CD8-positive, alpha-beta memory T cell (primary cell): ENCODE results near the gene SHISA2. TPM values are rescaled to one million over a fixed set of nuclear protein-coding genes. Genes with fewer than 3 reads are reported as not detected.

ENCODE experiments used
- CTCF ChIA-PET: fragments of 350-600 bp; sonication (Branson Sonifier 250); formaldehyde crosslinking; loops from one replicate; lab custom pipeline; 2021; ENCODE audit warnings: antibody characterized with exemption; lab: Charles Lee
- POLR2A ChIA-PET: fragments of 350-600 bp; sonication (Branson Sonifier 250); formaldehyde crosslinking; loops from one replicate; lab custom pipeline; 2021; ENCODE audit warnings: antibody characterized with exemption; lab: Charles Lee
- DNase-seq, 5 donors: peaks; one replicate each; pipeline versions ENCODE4 v3.0.0 to v3.0.0-alpha.2; 2020 to 2022; ENCODE audit warnings: mixed read lengths in 1 of 5
- H3K27ac ChIP-seq: one replicate; pipeline ENCODE4 v1.7.0; 2013; ENCODE audit warnings: low read depth, mild to moderate bottlenecking, low read length, moderate library complexity
- H3K27me3 ChIP-seq: 2 replicates; pipeline ENCODE4 v1.7.0; 2013; ENCODE audit warnings: low read length, mild to moderate bottlenecking; ENCODE audit not compliant: insufficient read depth, poor library complexity, severe bottlenecking
- H3K36me3 ChIP-seq: 2 replicates; pipeline ENCODE4 v1.7.0; 2013; ENCODE audit warnings: mild to moderate bottlenecking, low read length, moderate library complexity; ENCODE audit not compliant: insufficient read depth
- H3K4me1 ChIP-seq: 2 replicates; pipeline ENCODE4 v1.7.0; 2013; ENCODE audit warnings: mild to moderate bottlenecking, low read length, moderate library complexity; ENCODE audit not compliant: insufficient read depth
- H3K4me3 ChIP-seq: 2 replicates; pipeline ENCODE4 v1.7.0; 2013; ENCODE audit warnings: mild to moderate bottlenecking, low read length
- H3K9me3 ChIP-seq: 2 replicates; pipeline ENCODE4 v1.7.0; 2013; ENCODE audit warnings: mild to moderate bottlenecking, low read length
- H3K27ac Mint-ChIP-seq, 8 donors: one replicate each; pipeline ENCODE4 v1.8.0; 2020 to 2021; ENCODE audit warnings: mixed read lengths in 8 of 8, mild to moderate bottlenecking in 6 of 8, inconsistent platforms in 3 of 8, moderate library complexity in 3 of 8
- H3K27me3 Mint-ChIP-seq, 2 donors: one replicate each; pipeline ENCODE4 v1.8.0; 2020 to 2021; ENCODE audit warnings: mixed read lengths in 2 of 2, mild to moderate bottlenecking in 1 of 2, moderate library complexity in 1 of 2
- H3K36me3 Mint-ChIP-seq, 3 donors: one replicate each; pipeline ENCODE4 v1.8.0; 2020 to 2021; ENCODE audit warnings: mixed read lengths in 3 of 3, inconsistent platforms in 1 of 3, mild to moderate bottlenecking in 1 of 3
- H3K4me1 Mint-ChIP-seq, 3 donors: one replicate each; pipeline ENCODE4 v1.8.0; 2020 to 2021; ENCODE audit warnings: mixed read lengths in 3 of 3, inconsistent platforms in 1 of 3, mild to moderate bottlenecking in 1 of 3
- H3K4me3 Mint-ChIP-seq, 7 donors: one replicate each; pipeline ENCODE4 v1.8.0; 2020 to 2021; ENCODE audit warnings: mixed read lengths in 7 of 7, mild to moderate bottlenecking in 6 of 7, moderate library complexity in 4 of 7, inconsistent platforms in 2 of 7
- H3K9me3 Mint-ChIP-seq, 5 donors: one replicate each; pipeline ENCODE4 v1.8.0; 2020 to 2022; ENCODE audit warnings: mixed read lengths in 5 of 5, mild to moderate bottlenecking in 3 of 5, moderate library complexity in 2 of 5, inconsistent platforms in 1 of 5
- polyA plus RNA-seq: library from polyadenylated mRNA; unstranded; fragments of 300-500 nt; fragmentation: Illumina TruSeq; gene quantifications from one replicate; pipeline ENCODE4 v1.2.3, GENCODE V29; 2021
- total RNA-seq, 2 experiments: library from RNA; stranded (reverse); gene quantifications; one replicate each; pipeline ENCODE4 v1.2.3, GENCODE V29; 2021

Gene SHISA2
- total and polyA plus RNA-seq, 3 experiments from 2014 or later = 0.07 TPM; not detected in 2

DNA sequence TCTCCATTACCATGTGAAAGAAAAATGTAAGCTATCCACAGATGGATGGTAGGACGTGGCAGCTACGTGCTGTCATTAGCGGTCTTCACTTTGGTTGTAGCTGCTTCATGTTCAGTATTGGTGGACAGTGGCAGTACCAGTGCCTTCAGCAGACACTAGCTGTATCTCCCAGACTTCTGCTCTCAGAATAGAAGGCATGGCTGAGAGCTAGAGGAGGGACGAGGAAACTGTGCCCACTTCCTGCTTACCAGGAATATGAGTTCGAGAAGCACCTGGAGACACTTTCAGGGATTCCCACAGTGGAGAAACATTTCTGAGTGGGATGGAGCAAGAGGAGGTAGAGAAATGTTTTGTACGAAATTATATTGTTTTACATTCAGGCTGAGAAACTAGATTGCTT, 6.9 kb upstream of the SHISA2 start:
- Histone ChIP-seq H3K27me3 (no peaks in the 10 kb centered on the region), H3K4me1 (no peaks in the 10 kb centered on the region), H3K36me3 (no peaks in the 10 kb centered on the region), H3K9me3 (no peaks in the 10 kb centered on the region), H3K27ac (no peak overlapping the region), H3K4me3 (no peak overlapping the region)
- Mint-ChIP-seq H3K4me1 (no peaks in the 10 kb centered on the region), H3K9me3 (no peaks in the 10 kb centered on the region), H3K36me3 (no peaks in the 10 kb centered on the region), H3K27ac (no peak overlapping the region), H3K4me3 (no peak overlapping the region), H3K27me3 (peaks cover 0 to 22% of the 10 kb centered on the region in 2 donors)
- POLR2A ChIA-PET = no interaction called here
- DNase-seq = no peak
- CTCF ChIA-PET = no interaction called here

DNA sequence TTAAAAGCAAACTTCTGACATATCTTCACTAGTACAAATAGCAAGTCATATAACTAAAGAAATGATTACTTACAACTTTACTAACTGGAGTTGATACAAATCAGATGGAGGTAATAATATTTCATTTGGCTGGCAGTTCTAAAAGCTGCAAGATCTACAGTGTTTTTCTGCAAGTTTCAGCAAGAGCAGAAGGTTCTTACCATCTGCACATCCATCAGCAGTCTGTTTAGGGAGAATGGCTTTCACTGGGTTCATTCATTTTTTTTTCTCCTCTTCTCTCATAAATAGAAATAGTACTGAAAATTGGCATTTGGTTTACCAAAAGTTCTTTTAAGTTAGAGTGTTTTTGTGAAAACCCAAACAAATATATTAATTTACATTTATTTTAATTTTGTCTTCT, 3.1 kb upstream of the SHISA2 start:
- H3K36me3 Mint-ChIP-seq = no peaks in the 10 kb centered on the region

GRCh38 chr13:26053418-26053980, 1.7 kb upstream of the SHISA2 start:
- Histone ChIP-seq H3K36me3 (no peaks in the 10 kb centered on the region), H3K4me1 (peaks cover 8% of the 10 kb centered on the region), H3K27me3 (peaks cover 16% of the 10 kb centered on the region), H3K27ac (no peak overlapping the region), H3K9me3 (no peaks in the 10 kb centered on the region), H3K4me3 (no peak overlapping the region)
- no peaks in the 10 kb centered on the region for H3K36me3 Mint-ChIP-seq
- no peak overlapping the region for H3K27ac Mint-ChIP-seq
- CTCF ChIA-PET = no interaction called here
- no peak for DNase-seq
- no peaks in the 10 kb centered on the region for H3K9me3 Mint-ChIP-seq
- peaks cover 23 to 52% of the 10 kb centered on the region in 2 donors for H3K27me3 Mint-ChIP-seq
- peaks cover 11 to 19% (median 15%) of the 10 kb centered on the region in 3 donors for H3K4me1 Mint-ChIP-seq
- POLR2A ChIA-PET = no interaction called here
- H3K4me3 Mint-ChIP-seq = peak overlapping the region in 1 of 7 donors; percentile 1

More for the DNA sequence above, 3.1 kb upstream of the SHISA2 start:
- Mint-ChIP-seq H3K4me3 (no peak overlapping the region), H3K4me1 (peaks cover 7 to 10% (median 8%) of the 10 kb centered on the region in 3 donors), H3K9me3 (no peaks in the 10 kb centered on the region), H3K27me3 (peaks cover 10 to 42% of the 10 kb centered on the region in 2 donors), H3K27ac (no peak overlapping the region)
- ChIA-PET CTCF (no interaction called here), POLR2A (no interaction called here)
- Histone ChIP-seq H3K36me3 (no peaks in the 10 kb centered on the region), H3K4me3 (no peak overlapping the region), H3K9me3 (no peaks in the 10 kb centered on the region), H3K27ac (no peak overlapping the region), H3K4me1 (peaks cover 4% of the 10 kb centered on the region), H3K27me3 (peaks cover 6% of the 10 kb centered on the region)
- no peak for DNase-seq

- no peaks in the 10 kb centered on the region for H3K36me3 Mint-ChIP-seq
- DNase-seq = no peak
- Histone ChIP-seq H3K9me3 (no peaks in the 10 kb centered on the region), H3K27ac (no peak overlapping the region), H3K4me3 (no peak overlapping the region), H3K4me1 (peaks cover 8% of the 10 kb centered on the region), H3K27me3 (peaks cover 16% of the 10 kb centered on the region), H3K36me3 (no peaks in the 10 kb centered on the region)
- CTCF ChIA-PET = no interaction called here
- H3K27me3 Mint-ChIP-seq = peaks cover 23 to 50% of the 10 kb centered on the region in 2 donors
- POLR2A ChIA-PET = no interaction called here
- peaks cover 11 to 19% (median 15%) of the 10 kb centered on the region in 3 donors for H3K4me1 Mint-ChIP-seq
- H3K9me3 Mint-ChIP-seq = no peaks in the 10 kb centered on the region
- peak overlapping the region; percentile 61 to 84 (median 70) for H3K4me3 Mint-ChIP-seq
- H3K27ac Mint-ChIP-seq = peak overlapping the region in 1 of 8 donors; percentile 50
These were observed 521 bp upstream of the SHISA2 start for GRCh38 chr13:26052337-26052736.

- H3K4me3 Mint-ChIP-seq = peak overlapping the region in 6 of 7 donors; percentile 20 to 62 (median 44)
These were observed 572 bp downstream of the SHISA2 start for GRCh38 chr13:26051231-26051656.

DNA sequence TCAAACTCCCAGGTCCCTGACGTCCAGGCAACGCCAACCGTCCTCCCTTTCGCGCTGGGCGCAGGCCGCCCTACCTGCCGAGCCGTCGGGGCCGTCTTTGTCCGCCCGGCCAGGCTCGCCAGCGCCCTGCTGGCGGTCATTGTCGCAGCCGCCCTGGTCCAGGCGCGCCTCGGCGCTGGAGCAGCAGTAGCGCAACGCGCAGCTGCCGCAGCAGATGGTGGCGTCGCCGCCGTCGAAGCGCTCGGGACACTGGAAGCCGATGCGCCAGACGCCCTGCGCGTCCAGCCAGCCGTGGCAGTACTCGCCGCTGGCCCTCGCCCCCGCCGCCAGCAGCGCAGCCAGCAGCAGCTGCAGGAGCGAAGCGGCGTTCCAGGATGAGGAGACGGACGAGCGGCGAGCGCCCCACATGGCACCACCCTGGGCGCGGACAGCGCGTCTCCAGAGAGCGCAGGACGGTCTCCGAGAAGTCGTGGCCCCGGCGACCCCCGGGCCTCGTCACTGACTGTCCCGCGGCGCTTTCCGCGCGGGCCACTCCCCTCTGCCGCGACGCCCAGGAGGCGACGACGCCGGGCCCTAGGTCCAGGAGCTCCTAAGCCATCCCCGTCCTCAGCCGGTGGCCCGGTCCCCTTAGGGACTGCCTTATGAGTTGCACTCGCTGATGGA, 1.1 kb downstream of the SHISA2 start:
- peaks cover 11 to 19% (median 15%) of the 10 kb centered on the region in 3 donors for H3K4me1 Mint-ChIP-seq
- no peak overlapping the region for H3K27ac Mint-ChIP-seq
- Histone ChIP-seq H3K4me1 (peaks cover 8% of the 10 kb centered on the region), H3K36me3 (no peaks in the 10 kb centered on the region), H3K4me3 (no peak overlapping the region), H3K27ac (no peak overlapping the region), H3K27me3 (peaks cover 16% of the 10 kb centered on the region), H3K9me3 (no peaks in the 10 kb centered on the region)
- peak in 1 of 5 donors; percentile 29 for DNase-seq
- ChIA-PET CTCF (interaction anchor here (0.7 kb wide), 1 partner anchor 221 kb away, joined by 3 read pairs; no protein-coding TSS in a partner anchor), POLR2A (no interaction called here)
- H3K27me3 Mint-ChIP-seq = peaks cover 23 to 49% of the 10 kb centered on the region in 2 donors
- peak overlapping the region in 5 of 7 donors; percentile 20 to 62 (median 47) for H3K4me3 Mint-ChIP-seq
- no peaks in the 10 kb centered on the region for H3K36me3 Mint-ChIP-seq
- H3K9me3 Mint-ChIP-seq = no peaks in the 10 kb centered on the region

More at GRCh38 chr13:26051231-26051656, 572 bp downstream of the SHISA2 start:
- H3K36me3 ChIP-seq = no peaks in the 10 kb centered on the region
- no peak overlapping the region for H3K27ac ChIP-seq
- CTCF ChIA-PET = interaction anchor here (0.7 kb wide), 1 partner anchor 222 kb away, joined by 3 read pairs; no protein-coding TSS in a partner anchor
- no peaks in the 10 kb centered on the region for H3K9me3 ChIP-seq
- H3K9me3 Mint-ChIP-seq = no peaks in the 10 kb centered on the region
- no peak overlapping the region for H3K4me3 ChIP-seq
- POLR2A ChIA-PET = no interaction called here
- H3K27me3 Mint-ChIP-seq = peaks cover 23 to 49% of the 10 kb centered on the region in 2 donors
- H3K4me1 Mint-ChIP-seq = peaks cover 11 to 19% (median 15%) of the 10 kb centered on the region in 3 donors
- peak in 1 of 5 donors; percentile 25 for DNase-seq
- no peak overlapping the region for H3K27ac Mint-ChIP-seq
- no peaks in the 10 kb centered on the region for H3K36me3 Mint-ChIP-seq
- peaks cover 16% of the 10 kb centered on the region for H3K27me3 ChIP-seq
- H3K4me1 ChIP-seq = peaks cover 8% of the 10 kb centered on the region

GRCh38 chr13:26048741-26049140, 3.1 kb downstream of the SHISA2 start:
- no peaks in the 10 kb centered on the region for H3K36me3 ChIP-seq
- no peak overlapping the region for H3K4me3 Mint-ChIP-seq
- POLR2A ChIA-PET = no interaction called here

DNA sequence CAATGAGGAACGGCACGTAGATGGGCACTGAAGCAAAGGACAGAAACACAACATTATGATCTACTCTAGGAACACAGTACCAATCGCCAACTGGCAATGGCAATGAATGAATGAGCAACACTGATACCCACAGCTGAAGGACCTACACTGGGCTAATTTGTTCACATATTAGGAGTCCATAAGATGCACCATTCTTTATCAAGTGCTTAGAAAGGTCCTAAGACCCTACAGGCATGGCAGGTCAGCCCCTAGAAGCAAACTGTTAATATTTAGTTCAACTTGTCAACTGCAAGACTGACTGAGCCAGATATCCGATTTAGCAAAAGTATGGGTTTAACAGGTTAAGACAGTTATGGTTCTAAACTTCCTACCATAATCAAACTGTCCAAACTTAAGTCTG, 4.8 kb downstream of the SHISA2 start:
- CTCF ChIA-PET = no interaction called here
- H3K36me3 Mint-ChIP-seq = no peaks in the 10 kb centered on the region
- no peak overlapping the region for H3K27ac Mint-ChIP-seq
- DNase-seq = no peak
- Histone ChIP-seq H3K4me1 (peaks cover 15% of the 10 kb centered on the region), H3K36me3 (no peaks in the 10 kb centered on the region), H3K9me3 (no peaks in the 10 kb centered on the region), H3K27ac (no peak overlapping the region), H3K27me3 (peaks cover 16% of the 10 kb centered on the region), H3K4me3 (no peak overlapping the region)
- H3K27me3 Mint-ChIP-seq = peaks cover 17 to 29% of the 10 kb centered on the region in 2 donors
- H3K4me3 Mint-ChIP-seq = no peak overlapping the region
- H3K4me1 Mint-ChIP-seq = peaks cover 8 to 23% (median 15%) of the 10 kb centered on the region in 3 donors
- H3K9me3 Mint-ChIP-seq = no peaks in the 10 kb centered on the region
- POLR2A ChIA-PET = no interaction called here

More at GRCh38 chr13:26048741-26049140, 3.1 kb downstream of the SHISA2 start:
- peaks cover 15 to 31% (median 19%) of the 10 kb centered on the region in 3 donors for H3K4me1 Mint-ChIP-seq
- Histone ChIP-seq H3K4me3 (no peak overlapping the region), H3K9me3 (no peaks in the 10 kb centered on the region), H3K4me1 (peaks cover 15% of the 10 kb centered on the region), H3K27ac (no peak overlapping the region), H3K27me3 (peaks cover 16% of the 10 kb centered on the region)
- CTCF ChIA-PET = no interaction called here
- H3K36me3 Mint-ChIP-seq = no peaks in the 10 kb centered on the region
- H3K27me3 Mint-ChIP-seq = peaks cover 23 to 46% of the 10 kb centered on the region in 2 donors
- DNase-seq = no peak
- H3K9me3 Mint-ChIP-seq = no peaks in the 10 kb centered on the region
- no peak overlapping the region for H3K27ac Mint-ChIP-seq
